Measurements from ENCODE around the gene NUDT14.

DNA sequence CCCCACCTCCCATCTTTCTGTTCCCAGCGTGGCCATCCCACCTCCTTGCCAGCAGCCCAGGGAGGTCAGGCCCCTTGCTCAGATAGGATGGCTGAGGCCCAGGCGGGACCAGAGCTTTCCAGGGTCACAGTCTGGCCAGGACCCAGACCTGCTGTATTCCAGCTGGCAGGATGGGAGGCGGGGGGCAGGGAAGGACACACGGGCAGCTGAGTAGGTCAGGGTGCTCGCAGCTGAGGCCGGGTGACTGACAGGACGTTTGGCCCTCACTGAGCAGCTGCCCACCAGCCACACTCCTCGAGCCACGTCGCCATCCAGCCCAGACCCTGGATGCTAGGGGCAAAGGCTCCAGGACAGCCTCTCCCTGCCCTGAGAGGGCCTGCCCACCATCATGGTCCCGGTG is 4.0 kb downstream of the NUDT14 start:
- TF ChIP-seq YY1 (IDR thresholded peaks at IDR 0.05; ENCODE audit: insufficient read depth, insufficient read length), result no peak
- TF ChIP-seq ZNF274 (IDR thresholded peaks at IDR 0.05; ENCODE audit: low read depth, low read length), result no peak
- no peak for TF ChIP-seq SUZ12 (IDR thresholded peaks at IDR 0.05; ENCODE audit: extremely low read depth, insufficient read depth, insufficient read length)
